Limb (tissue), 2 donors: Measurements from ENCODE around the gene RASAL1.
"Not testable (repeated sequence)": the region's sequence is repeated elsewhere in the genome, so short reads cannot be mapped to it uniquely, and the experiment has no call there.

ENCODE experiments used
- DNase-seq, 2 donors: peaks; one replicate each; pipeline ENCODE4 v3.0.0-alpha.2; 2016; ENCODE audit errors: extremely low spot score in 2 of 2

The RASAL1 gene

DNA sequence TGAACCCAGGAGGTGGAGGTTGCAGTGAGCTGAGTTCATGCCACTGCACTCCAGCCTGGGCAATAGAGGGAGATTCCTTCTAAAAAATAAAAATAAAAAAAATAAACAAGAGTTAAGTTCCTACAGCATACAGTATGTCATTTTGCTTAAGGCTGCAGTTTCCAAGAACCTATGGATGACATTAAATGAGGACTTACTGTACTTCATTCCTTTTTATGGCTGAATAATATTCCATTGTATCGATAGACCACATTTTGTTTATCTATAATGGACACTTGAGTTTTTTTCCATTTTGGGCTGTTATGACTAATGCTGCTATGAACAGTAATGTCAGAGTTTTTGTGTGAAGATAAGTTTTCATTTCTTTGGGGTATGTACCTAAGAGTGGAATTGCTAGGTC, 17.4 kb downstream of the RASAL1 start:
- no peak for DNase-seq

DNA sequence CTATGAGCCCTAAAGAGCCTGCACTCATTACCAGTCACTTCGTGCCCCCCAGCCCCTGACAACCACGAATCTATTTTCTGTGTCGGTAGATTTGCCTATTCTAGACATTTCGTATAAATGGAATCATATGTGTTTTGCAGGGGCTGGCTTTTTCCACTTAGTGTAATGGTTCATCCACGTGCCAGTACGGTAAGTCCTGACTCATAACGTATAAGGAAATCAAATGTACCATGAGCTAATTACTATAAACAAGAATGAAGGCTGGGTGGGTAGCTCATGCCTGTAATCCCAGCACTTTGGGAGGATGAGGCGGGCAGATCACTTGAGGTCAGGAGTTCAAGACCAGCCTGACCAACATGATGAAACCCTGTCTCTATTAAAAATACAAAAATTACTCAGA, 17.9 kb downstream of the RASAL1 start:
- DNase-seq = not testable (repeated sequence)

- no peak for DNase-seq
Observed at GRCh38 chr12:113116875-113117274, 18.7 kb downstream of the RASAL1 start.

DNA sequence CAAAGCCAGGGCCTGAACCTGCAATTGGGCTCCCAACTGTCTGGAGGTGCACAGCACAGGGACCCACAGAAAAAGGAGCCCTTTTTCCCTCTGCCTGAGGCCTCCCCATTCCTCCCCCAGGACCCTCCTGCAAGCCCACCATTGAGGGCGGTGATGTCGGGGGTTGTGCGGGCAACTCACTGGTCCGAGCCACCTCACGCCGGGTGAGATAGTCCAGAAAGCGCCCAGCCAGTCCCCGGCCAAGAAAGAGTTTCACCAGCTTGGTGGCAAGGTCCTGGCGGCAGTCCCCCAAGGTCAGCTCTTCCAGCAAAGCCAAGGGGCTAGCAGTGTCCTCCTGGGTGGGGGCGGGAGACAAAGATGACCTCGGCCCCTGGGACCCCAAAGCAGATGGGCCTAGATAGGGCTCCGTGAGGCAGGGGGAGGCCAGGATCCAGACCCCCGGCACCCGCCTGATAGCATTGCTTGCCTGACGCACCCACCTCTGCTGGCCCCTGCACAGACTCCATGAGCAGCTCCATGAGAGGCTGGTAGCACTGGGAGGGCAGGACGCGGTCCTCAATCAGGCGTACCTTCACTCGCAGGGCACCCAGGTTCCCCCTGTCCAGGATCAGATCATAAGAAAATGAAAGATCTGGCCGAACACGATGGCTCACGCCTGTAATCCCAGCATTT, 20.0 kb downstream of the RASAL1 start:
- DNase-seq = no peak

- DNase-seq = no peak
Observed at GRCh38 chr12:113114447-113115178, 20.9 kb downstream of the RASAL1 start.

DNA sequence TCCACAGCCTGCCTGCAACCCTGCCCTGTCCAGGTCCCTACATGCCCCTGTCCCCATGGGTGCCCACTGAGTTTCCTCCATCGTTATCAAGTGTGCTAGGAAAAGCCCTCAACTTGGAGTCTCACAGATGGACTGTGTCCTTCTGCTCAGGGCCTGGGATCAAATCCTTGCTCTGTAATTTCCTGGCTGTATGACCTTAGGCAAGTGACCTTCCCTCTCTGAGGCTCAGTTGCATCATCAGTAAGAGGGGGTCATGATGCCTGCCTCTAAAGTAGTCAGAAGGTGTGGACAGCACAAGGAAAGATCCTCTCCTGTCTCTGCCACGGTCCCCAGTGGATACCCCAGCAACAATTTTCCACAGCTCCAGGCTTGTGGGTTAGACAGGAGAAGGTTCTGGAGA, 22.2 kb downstream of the RASAL1 start:
- no peak for DNase-seq

GRCh38 chr12:113112043-113112899, 23.3 kb downstream of the RASAL1 start:
- no peak for DNase-seq

DNA sequence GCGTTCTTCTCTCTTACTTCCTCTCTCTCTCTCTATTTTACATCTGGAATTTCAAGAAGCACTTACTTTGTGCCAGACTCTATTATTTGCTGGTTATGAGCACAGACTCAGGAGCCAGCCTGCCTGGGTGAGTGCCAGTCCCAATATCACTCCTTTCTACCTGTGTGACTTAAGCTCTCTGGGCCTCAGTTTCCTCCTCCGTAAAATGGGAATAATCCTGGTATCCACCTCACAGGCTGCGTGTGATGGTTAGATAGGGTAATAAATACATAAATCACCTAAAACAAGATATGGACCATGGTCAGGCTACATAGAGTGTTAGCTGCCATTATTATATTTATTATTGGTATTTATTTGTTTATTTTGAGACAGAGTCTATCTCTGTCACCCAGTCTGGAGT, 24.3 kb downstream of the RASAL1 start:
- no peak for DNase-seq

DNA sequence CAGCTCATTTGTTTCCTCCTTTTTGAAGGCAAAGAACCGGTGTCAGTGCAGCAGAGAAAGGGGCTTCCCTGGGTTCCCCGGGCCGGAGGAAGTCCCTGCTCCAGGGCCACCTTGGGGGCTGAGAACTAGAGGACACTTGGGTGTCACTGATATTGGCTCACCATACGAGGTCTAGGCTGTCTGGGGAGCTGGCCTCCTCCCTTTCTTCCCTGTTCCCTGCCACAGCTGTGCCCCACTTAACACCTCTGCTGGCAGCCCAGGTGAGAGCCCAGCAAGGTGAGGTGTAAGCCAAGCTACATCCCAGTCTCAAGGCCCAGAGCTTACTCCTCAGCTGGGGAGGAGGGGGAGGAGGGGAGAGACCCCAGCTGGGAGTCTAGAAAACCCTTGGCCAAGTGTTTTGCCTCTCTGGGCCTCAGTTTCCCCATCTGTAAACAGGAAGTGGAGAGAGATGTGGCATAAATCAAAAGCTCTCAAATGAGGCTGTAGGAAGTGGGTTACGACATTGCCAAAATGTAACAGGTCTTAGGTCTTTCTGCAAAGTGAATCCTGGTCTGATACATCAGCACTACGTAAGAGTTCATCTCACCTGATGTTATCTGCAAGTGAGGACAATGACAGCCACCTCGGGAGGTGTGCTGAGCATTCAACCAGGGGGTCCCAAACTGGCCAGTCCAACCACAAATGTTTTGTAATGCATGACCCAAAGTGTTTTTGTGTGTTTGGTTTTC, 25.5 kb downstream of the RASAL1 start:
- DNase-seq = no peak

DNA sequence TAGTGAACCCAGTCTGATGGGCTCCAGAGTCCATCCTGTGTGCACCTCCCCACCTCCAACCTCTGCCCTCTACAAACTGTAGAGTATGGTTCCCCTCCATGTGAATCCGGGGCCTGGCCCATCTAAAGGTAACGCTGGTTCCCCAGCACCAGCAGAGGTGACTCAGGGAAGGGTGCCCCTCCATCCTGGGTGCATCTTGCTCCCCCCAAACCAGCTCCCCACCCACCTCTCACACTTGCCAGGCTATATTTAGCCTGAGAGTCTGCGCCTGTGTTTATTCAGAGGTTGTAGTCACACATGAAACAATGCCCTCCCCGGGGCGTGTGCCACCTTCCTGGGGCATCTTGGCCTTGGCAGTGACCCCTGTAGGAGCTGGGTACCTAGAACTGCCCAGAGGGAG, 26.2 kb downstream of the RASAL1 start:
- DNase-seq = no peak

DNA sequence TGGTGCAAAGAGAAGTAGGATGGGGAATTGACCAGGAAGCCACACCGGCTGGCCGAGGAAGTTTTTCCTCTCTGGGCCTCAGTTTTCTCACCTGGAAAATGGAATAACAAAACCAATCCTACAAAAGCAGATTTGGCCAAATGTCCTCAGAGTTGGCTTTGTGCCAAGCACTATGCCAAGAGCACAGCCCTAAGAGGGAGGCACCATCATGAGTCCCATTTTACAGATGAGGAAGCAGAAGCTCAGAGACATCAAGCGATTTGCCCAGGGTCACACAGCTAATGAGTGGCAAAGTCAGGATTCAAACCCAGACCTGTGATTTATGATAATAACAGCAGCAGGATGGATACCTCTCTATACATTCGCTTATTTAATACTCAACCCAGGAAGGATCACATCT, 27.3 kb downstream of the RASAL1 start:
- DNase-seq = no peak

DNA sequence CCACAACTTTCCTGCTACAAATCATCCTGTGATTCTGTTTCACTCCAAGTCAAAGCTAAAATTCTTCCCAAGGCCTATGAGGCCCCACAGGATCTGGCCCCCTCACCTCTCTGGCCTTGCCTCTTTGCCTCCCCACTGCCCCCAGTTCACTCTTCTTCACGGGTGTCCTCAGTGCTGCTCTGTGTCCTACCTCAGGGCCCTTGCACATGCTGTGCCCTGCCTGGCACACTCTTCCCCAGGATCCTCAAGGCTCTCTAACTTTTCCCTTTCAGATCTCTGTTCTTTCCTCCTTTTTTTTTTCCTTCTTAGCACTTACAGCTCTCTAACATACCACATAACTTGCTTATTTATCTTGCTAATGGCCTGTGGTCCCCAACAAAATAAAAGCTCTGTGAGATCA, 29.2 kb downstream of the RASAL1 start:
- no peak for DNase-seq

DNA sequence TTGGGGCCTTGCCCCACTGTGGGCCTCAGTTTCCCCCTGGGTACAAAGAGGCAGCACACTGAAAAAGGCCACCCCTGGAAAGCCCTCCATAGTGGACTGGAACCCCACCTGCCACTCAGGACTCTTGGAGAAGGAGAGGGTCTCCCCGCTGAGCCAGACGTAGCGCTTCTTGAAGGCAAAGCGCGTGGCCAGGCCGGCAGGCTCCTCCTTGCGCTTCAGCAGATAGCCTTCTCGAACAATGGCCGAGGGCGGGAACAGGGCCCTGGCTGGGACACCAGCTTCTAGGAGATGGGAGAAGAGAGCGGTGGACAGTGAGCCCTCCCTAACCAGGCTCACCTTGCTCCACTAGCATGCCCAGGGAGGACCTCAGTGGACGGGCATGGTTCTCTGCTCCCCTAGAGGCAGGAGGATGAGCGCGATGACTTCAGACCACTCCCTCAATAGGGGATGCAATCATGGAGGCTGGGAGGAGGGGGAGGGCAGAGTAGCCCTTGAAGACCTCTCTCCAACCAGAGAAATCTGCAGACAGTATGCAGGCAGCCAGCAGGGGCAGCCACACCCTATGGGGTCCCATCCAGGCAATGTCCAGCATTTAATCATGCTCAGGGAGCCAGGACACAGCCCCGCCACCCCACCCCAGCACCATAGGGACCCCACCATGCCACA, 29.8 kb downstream of the RASAL1 start:
- DNase-seq = no peak

GRCh38 chr12:113104953-113105510, 30.5 kb downstream of the RASAL1 start:
- no peak for DNase-seq

GRCh38 chr12:113103756-113104450, 31.7 kb downstream of the RASAL1 start:
- no peak for DNase-seq

- no peak for DNase-seq
Observed at GRCh38 chr12:113102811-113103210, 32.8 kb downstream of the RASAL1 start.

DNA sequence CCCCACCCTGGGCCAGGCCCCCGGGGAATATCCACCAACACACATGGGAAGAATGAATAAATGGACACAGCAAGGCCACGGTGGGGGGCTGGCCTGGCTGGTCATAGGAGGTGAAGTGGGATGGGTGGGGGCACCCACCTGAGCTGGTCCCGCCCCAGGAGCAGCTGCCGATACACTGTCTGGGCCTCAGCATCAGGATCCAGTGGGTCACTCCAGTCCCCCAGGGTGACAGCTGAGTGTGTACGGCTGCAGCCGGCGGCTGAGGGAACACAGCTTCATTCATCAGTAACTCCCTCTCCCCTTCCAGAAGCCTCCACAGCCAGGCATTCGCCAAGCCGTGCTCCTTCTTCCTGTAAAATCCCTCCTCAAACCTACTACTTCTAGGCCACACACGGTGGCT, 33.8 kb downstream of the RASAL1 start:
- DNase-seq = no peak

DNA sequence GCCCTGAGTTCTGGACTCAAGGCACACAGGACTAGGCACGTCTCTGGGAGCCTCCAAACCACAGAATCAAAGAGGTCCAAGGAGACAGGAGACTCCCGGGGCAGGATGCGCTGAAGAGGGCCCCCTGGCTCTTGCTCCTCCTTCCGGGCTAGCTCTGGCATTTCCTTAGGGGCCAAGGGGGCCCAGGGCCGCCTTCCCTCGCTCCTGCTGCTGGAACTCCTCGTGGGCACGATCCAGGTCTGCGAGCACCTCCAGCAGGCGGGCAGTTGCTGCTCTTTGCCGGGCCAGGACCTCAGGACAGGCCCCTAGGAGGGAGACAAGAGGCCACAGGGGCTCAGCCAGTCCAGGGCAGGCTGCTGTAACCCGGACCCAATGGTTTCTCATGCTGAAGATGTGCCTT, 35.8 kb downstream of the RASAL1 start:
- DNase-seq = no peak

DNA sequence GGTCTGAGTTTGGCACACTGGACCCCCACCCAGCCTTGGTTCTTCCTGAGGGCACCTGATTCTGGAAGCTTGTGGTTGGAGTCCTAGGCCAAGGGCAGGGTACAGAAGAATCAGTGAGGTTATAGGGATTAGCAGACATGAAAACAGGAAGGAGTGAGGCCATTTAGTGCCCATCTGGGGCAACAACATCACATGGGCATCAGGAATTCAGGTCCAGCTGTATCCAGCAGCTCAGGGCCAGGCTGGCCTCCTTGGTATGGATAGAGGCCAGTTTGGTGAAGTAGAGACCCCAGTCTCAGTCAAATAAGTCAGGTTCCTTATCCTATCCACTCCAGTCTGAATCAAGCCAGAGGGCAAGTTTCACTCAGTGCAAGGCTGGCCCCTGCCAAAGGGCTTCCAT, 36.2 kb downstream of the RASAL1 start:
- no peak for DNase-seq

GRCh38 chr12:113098441-113099028, 37.0 kb downstream of the RASAL1 start:
- DNase-seq = peak; percentile 32 to 80
